Fibroblast of lung (primary cell): ENCODE measurements around the gene ADAM23. TPM values are rescaled to one million over a fixed set of nuclear protein-coding genes. Genes with fewer than 3 reads are reported as not detected.

Experiments used
- DNase-seq, 2 donors: peaks; one replicate each; pipeline versions ENCODE4 v3.0.0 to v3.0.0-alpha.2; 2010; ENCODE audit warnings: low read depth in 2 of 2
- H2AFZ ChIP-seq: 2 replicates; pipeline ENCODE4 v1.5.1; 2012; ENCODE audit warnings: low read length, control low read depth, inconsistent platforms
- H3K27ac ChIP-seq: 2 replicates; pipeline ENCODE4 v1.5.1; 2011; ENCODE audit warnings: low read length, control low read depth; ENCODE audit not compliant: insufficient read depth
- H3K27me3 ChIP-seq: 2 replicates; pipeline ENCODE4 v1.5.1; 2011; ENCODE audit warnings: mild to moderate bottlenecking, low read length; ENCODE audit not compliant: control insufficient read depth, insufficient read depth
- H3K36me3 ChIP-seq: 2 replicates; pipeline ENCODE4 v1.5.1; 2011; ENCODE audit warnings: low read length; ENCODE audit not compliant: control insufficient read depth, insufficient read depth
- H3K4me1 ChIP-seq: 2 replicates; pipeline ENCODE4 v1.5.1; 2011; ENCODE audit warnings: low read length; ENCODE audit not compliant: control insufficient read depth, insufficient read depth; ENCODE audit errors: extremely low read depth
- H3K4me2 ChIP-seq: 2 replicates; pipeline ENCODE4 v1.5.1; 2011; ENCODE audit warnings: low read length, control low read depth; ENCODE audit not compliant: insufficient read depth; ENCODE audit errors: extremely low read depth
- H3K4me3 ChIP-seq, 4 experiments: fragments of 200-600 bp in 1 of 4; sonication (generic) in 1 of 4; replicated peaks in 1 of 4; 2 replicates each; pipeline ENCODE4 v1.5.1; 2011 to 2016; ENCODE audit warnings: low read length in 4 of 4, low read depth in 3 of 4, mild to moderate bottlenecking in 3 of 4, control low read depth in 2 of 4, inconsistent platforms in 1 of 4, mixed read lengths in 1 of 4; ENCODE audit not compliant: insufficient read depth in 1 of 4; ENCODE audit errors: control extremely low read depth in 1 of 4
- H3K79me2 ChIP-seq: 2 replicates; pipeline ENCODE4 v1.5.1; 2012; ENCODE audit warnings: mild to moderate bottlenecking, low read length, inconsistent platforms; ENCODE audit not compliant: control insufficient read depth, insufficient read depth
- H3K9ac ChIP-seq: 2 replicates; pipeline ENCODE4 v1.5.1; 2011; ENCODE audit warnings: mild to moderate bottlenecking, low read length, control low read depth; ENCODE audit not compliant: insufficient read depth
- H3K9me3 ChIP-seq: 2 replicates; pipeline ENCODE4 v1.5.1; 2012; ENCODE audit warnings: low read depth, low read length; ENCODE audit not compliant: control insufficient read depth, insufficient read depth
- H4K20me1 ChIP-seq: 2 replicates; pipeline ENCODE4 v1.5.1; 2011; ENCODE audit warnings: low read length; ENCODE audit not compliant: control insufficient read depth, insufficient read depth; ENCODE audit errors: extremely low read depth
- EZH2 ChIP-seq: IDR thresholded peaks from 2 replicates; pipeline ENCODE4 v1.5.1; 2012; ENCODE audit warnings: low read length, control low read depth, mild to moderate bottlenecking; ENCODE audit errors: missing control alignments
- polyA plus RNA-seq, 2 donors: library from polyadenylated mRNA; depleted of rRNA in 1 of 2; stranded (reverse) in 1 of 2; unstranded in 1 of 2; fragments of >200 nt; gene quantifications; 2 replicates each; pipeline ENCODE4 v1.2.1, GENCODE V29; 2011 to 2012; ENCODE audit warnings: missing spikeins in 1 of 2
- total RNA-seq: library from RNA; depleted of rRNA; stranded (reverse); fragments of >200 nt; gene quantifications from 2 replicates; pipeline ENCODE4 v1.2.1, GENCODE V29; 2014
- TF ChIP-seq, protein P1 (sequence below), 2 donors: IDR thresholded peaks in 1 of 2; conservative IDR thresholded peaks in 1 of 2; 1 replicate in 1 of 2; 2 replicates in 1 of 2; pipeline ENCODE4 v1.5.1; 2011 to 2012; ENCODE audit warnings: low read length in 2 of 2, control low read depth in 1 of 2, inconsistent platforms in 1 of 2, low read depth in 1 of 2, mild to moderate bottlenecking in 1 of 2

The ADAM23 gene
- total and polyA plus RNA-seq, 2 donors (not counting 1 experiment from before 2014, with no cell fraction given), result 2.3 to 2.7 TPM

DNA sequence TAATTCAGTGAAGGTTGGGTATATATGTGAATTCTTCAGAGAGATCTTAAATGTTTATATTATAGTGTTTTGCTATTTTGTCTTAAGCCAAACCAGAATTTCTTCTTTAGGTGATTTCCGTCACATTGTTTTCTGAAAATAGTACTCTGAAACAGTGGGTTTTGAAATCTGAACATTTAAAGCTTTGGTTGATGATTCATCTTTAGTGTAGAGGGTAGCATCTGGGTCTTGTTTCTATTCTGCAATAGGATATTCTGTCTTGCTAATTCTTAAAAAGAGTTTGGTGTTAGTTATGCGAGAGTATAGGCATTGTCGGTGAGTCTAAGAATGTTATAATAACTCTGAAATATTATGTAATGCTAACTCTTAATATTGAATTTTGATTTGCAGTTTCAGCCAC is 129.4 kb downstream of the ADAM23 start:
- Histone ChIP-seq H3K27me3 (no peaks in the 10 kb centered on the region), H3K27ac (no peak overlapping the region), H3K4me3 (no peak overlapping the region), H3K9me3 (no peaks in the 10 kb centered on the region), H3K4me2 (no peak overlapping the region), H3K9ac (no peak overlapping the region), H2AFZ (no peak overlapping the region), H3K36me3 (no peaks in the 10 kb centered on the region), H4K20me1 (no peaks in the 10 kb centered on the region), H3K79me2 (no peaks in the 10 kb centered on the region), H3K4me1 (no peaks in the 10 kb centered on the region)
- TF ChIP-seq, protein P1, sequence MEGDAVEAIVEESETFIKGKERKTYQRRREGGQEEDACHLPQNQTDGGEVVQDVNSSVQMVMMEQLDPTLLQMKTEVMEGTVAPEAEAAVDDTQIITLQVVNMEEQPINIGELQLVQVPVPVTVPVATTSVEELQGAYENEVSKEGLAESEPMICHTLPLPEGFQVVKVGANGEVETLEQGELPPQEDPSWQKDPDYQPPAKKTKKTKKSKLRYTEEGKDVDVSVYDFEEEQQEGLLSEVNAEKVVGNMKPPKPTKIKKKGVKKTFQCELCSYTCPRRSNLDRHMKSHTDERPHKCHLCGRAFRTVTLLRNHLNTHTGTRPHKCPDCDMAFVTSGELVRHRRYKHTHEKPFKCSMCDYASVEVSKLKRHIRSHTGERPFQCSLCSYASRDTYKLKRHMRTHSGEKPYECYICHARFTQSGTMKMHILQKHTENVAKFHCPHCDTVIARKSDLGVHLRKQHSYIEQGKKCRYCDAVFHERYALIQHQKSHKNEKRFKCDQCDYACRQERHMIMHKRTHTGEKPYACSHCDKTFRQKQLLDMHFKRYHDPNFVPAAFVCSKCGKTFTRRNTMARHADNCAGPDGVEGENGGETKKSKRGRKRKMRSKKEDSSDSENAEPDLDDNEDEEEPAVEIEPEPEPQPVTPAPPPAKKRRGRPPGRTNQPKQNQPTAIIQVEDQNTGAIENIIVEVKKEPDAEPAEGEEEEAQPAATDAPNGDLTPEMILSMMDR (conservative IDR thresholded peaks at IDR 0.05 in 1 of 2, IDR thresholded peaks at IDR 0.05 in 1 of 2; ENCODE audit: low read depth in 1 of 2, low read length in 2 of 2), result no peak
- TF ChIP-seq EZH2, result no peak
- no peak for DNase-seq

DNA sequence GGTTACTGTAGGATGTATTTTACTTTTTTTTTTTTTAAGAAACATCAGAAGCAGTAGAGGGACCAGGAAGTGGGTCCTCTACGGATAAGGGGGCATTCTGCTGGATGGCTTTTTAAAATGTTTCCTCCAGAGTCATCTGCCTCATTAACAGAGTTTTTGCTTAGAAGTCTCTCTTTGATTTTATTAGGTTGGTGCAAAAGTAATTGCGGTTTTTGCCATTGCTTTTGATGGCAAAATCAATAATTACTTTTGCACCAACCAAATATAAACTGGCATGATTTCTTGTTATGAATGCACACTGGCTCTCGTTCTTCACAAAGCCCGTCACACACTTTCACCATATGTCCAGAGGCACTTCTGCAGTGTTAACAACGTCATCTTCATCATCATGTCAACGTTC is 130.5 kb downstream of the ADAM23 start:
- no peaks in the 10 kb centered on the region for H4K20me1 ChIP-seq
- TF ChIP-seq, protein P1 (conservative IDR thresholded peaks at IDR 0.05 in 1 of 2, IDR thresholded peaks at IDR 0.05 in 1 of 2; ENCODE audit: low read depth in 1 of 2, low read length in 2 of 2), result no peak
- TF ChIP-seq EZH2, result no peak
- H3K36me3 ChIP-seq, result no peaks in the 10 kb centered on the region
- no peak for DNase-seq
- H3K9ac ChIP-seq, result no peak overlapping the region
- no peaks in the 10 kb centered on the region for H3K9me3 ChIP-seq
- H2AFZ ChIP-seq, result no peak overlapping the region
- H3K4me3 ChIP-seq, result no peak overlapping the region
- no peak overlapping the region for H3K27ac ChIP-seq
- no peak overlapping the region for H3K4me2 ChIP-seq
- H3K27me3 ChIP-seq, result no peaks in the 10 kb centered on the region
- H3K79me2 ChIP-seq, result no peaks in the 10 kb centered on the region
- H3K4me1 ChIP-seq, result no peaks in the 10 kb centered on the region

DNA sequence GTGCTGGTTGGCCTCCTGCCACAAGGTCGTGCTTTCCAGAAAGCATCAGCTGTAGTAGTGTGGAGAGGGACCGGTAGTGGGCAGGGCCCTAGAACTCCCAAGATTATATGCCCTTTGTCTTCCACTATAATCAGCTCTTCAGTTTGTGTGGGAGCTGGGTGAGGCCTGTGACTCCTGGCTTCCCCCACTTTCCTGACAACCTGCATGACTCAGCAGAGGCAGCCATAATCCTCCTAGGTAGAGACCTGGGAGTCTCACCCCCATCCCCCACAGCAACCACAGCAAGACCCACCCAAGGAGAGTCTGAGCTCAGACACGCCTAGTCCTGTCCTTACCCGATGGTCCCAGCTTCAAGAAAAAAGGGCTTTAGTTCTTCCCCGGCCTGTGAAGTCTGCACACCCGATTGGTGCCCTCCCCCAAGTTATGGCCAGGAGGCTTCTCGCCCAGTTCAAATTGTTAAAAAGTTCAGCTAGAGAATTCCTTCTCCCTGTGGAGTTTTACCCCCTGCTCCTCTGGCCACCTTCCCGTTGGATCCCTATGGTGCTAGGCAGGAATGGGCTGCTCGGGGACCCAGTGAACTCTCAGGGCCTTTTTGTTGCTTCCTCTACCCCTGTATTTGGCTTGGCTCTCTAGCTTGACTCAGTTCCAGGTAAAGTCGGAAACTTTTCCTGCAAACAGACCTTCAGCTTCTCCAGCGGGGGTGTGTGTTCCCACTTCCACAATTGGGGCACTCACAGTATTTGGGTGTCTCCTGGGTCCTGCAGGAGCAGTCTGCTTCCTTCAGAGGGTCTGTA is 141.2 kb downstream of the ADAM23 start:
- Histone ChIP-seq H3K9ac (no peak overlapping the region), H3K4me1 (no peaks in the 10 kb centered on the region), H2AFZ (no peak overlapping the region), H4K20me1 (no peaks in the 10 kb centered on the region), H3K4me2 (no peak overlapping the region), H3K27me3 (no peaks in the 10 kb centered on the region), H3K9me3 (no peaks in the 10 kb centered on the region), H3K79me2 (no peaks in the 10 kb centered on the region), H3K4me3 (no peak overlapping the region), H3K36me3 (no peaks in the 10 kb centered on the region), H3K27ac (no peak overlapping the region)
- no peak for TF ChIP-seq EZH2
- TF ChIP-seq, protein P1 (conservative IDR thresholded peaks at IDR 0.05 in 1 of 2, IDR thresholded peaks at IDR 0.05 in 1 of 2; ENCODE audit: low read depth in 1 of 2, low read length in 2 of 2), result no peak
- peak in 1 of 2 donors; percentile 8 for DNase-seq
